ENCODE results near the gene COL20A1. TPM values are rescaled to one million over a fixed set of nuclear protein-coding genes. Genes with fewer than 3 reads are reported as not detected.

COL20A1 gene
- total RNA-seq, 2 donors from 2014 or later = 7.1 TPM; not detected in 1

GRCh38 chr20:63363981-63364561, 71.1 kb downstream of the COL20A1 start:
- Histone ChIP-seq H3K27ac (no peak overlapping the region), H3K4me1 (replicated peaks) (no peaks in the 10 kb centered on the region), H3K27me3 (replicated peaks; ENCODE audit: insufficient read depth) (peaks cover 21% of the 10 kb centered on the region), H3K4me3 (no peak overlapping the region), H3K36me3 (no peaks in the 10 kb centered on the region), H3K9me3 (no peaks in the 10 kb centered on the region)
- intact Hi-C loops (cut with DNase I) = no loop called here
- 84% methylated on average over 19 of the region's 19 CpGs for WGBS
- TF ChIP-seq CTCF (IDR thresholded peaks at IDR 0.05) (no peak), POLR2A (IDR thresholded peaks at IDR 0.05) (no peak), POLR2AphosphoS5 (IDR thresholded peaks at IDR 0.05) (no peak)
- no peak for DNase-seq (ENCODE audit: low spot score)

GRCh38 chr20:63364801-63365585, 72.0 kb downstream of the COL20A1 start:
- no peak for DNase-seq (ENCODE audit: low spot score)
- Histone ChIP-seq H3K36me3 (no peaks in the 10 kb centered on the region), H3K4me1 (replicated peaks) (no peaks in the 10 kb centered on the region), H3K27ac (no peak overlapping the region), H3K4me3 (no peak overlapping the region), H3K27me3 (replicated peaks; ENCODE audit: insufficient read depth) (peaks cover 19% of the 10 kb centered on the region), H3K9me3 (no peaks in the 10 kb centered on the region)
- 74% methylated on average over 20 of the region's 20 CpGs for WGBS
- intact Hi-C loops (cut with DNase I) = no loop called here
- TF ChIP-seq CTCF (IDR thresholded peaks at IDR 0.05) (no peak), POLR2A (IDR thresholded peaks at IDR 0.05) (no peak), POLR2AphosphoS5 (IDR thresholded peaks at IDR 0.05) (no peak)

GRCh38 chr20:63365601-63366389, 72.8 kb downstream of the COL20A1 start:
- DNase-seq (ENCODE audit: low spot score) = no peak
- H3K36me3 ChIP-seq = no peaks in the 10 kb centered on the region
- no peak overlapping the region for H3K27ac ChIP-seq
- H3K9me3 ChIP-seq = no peaks in the 10 kb centered on the region
- no peak overlapping the region for H3K4me3 ChIP-seq
- WGBS = 90% methylated on average over 22 of the region's 22 CpGs
- no peaks in the 10 kb centered on the region for H3K4me1 ChIP-seq (replicated peaks)
- intact Hi-C loops (cut with DNase I) = no loop called here
- peaks cover 11% of the 10 kb centered on the region for H3K27me3 ChIP-seq (replicated peaks; ENCODE audit: insufficient read depth)
- TF ChIP-seq POLR2AphosphoS5 (IDR thresholded peaks at IDR 0.05) = no peak
- TF ChIP-seq POLR2A (IDR thresholded peaks at IDR 0.05) = no peak
- TF ChIP-seq CTCF (IDR thresholded peaks at IDR 0.05) = no peak

- Histone ChIP-seq H3K27me3 (replicated peaks; ENCODE audit: insufficient read depth) (peaks cover 8% of the 10 kb centered on the region), H3K4me1 (replicated peaks) (no peaks in the 10 kb centered on the region), H3K9me3 (no peaks in the 10 kb centered on the region), H3K4me3 (no peak overlapping the region), H3K27ac (no peak overlapping the region), H3K36me3 (no peaks in the 10 kb centered on the region)
- intact Hi-C loops (cut with DNase I) = no loop called here
- DNase-seq (ENCODE audit: low spot score) = no peak
- no peak for TF ChIP-seq POLR2AphosphoS5 (IDR thresholded peaks at IDR 0.05)
- WGBS = 72% methylated on average over 30 of the region's 30 CpGs
These were observed 73.7 kb downstream of the COL20A1 start for GRCh38 chr20:63366390-63367365.

Data from prostate gland (tissue), 2 donors.